ENCODE measurements around the gene GSG1L2.

The GSG1L2 gene

GRCh38 chr17:9824797-9825338, 3.0 kb upstream of the GSG1L2 start:
- no peak for DNase-seq

- no peak for DNase-seq
Observed at GRCh38 chr17:9824094-9824493, 2.2 kb upstream of the GSG1L2 start.

- no peak for DNase-seq
Observed at GRCh38 chr17:9820448-9820847, 1.4 kb downstream of the GSG1L2 start.

- DNase-seq = no peak
Observed at GRCh38 chr17:9818760-9819159, 3.1 kb downstream of the GSG1L2 start.

- DNase-seq = peak in 1 of 3 experiments; percentile 0
Observed at GRCh38 chr17:9817086-9817485, 4.8 kb downstream of the GSG1L2 start.

GRCh38 chr17:9816472-9816871, 5.4 kb downstream of the GSG1L2 start:
- no peak for DNase-seq

GRCh38 chr17:9814337-9814945, 7.4 kb downstream of the GSG1L2 start:
- DNase-seq = no peak

- no peak for DNase-seq
Observed at GRCh38 chr17:9813166-9813565, 8.7 kb downstream of the GSG1L2 start.

- DNase-seq = no peak
Observed at GRCh38 chr17:9811537-9811936, 10.3 kb downstream of the GSG1L2 start.

- no peak for DNase-seq
Observed at GRCh38 chr17:9811086-9811485, 10.8 kb downstream of the GSG1L2 start.

GRCh38 chr17:9810100-9810949, 11.6 kb downstream of the GSG1L2 start:
- no peak for DNase-seq

GRCh38 chr17:9809409-9809808, 12.5 kb downstream of the GSG1L2 start:
- no peak for DNase-seq

GRCh38 chr17:9806699-9807098, 15.2 kb downstream of the GSG1L2 start:
- DNase-seq = no peak

GRCh38 chr17:9805769-9806168, 16.1 kb downstream of the GSG1L2 start:
- no peak for DNase-seq

- no peak for DNase-seq
Observed at GRCh38 chr17:9802697-9803096, 19.2 kb downstream of the GSG1L2 start.

- no peak for DNase-seq
Observed at GRCh38 chr17:9802294-9802693, 19.6 kb downstream of the GSG1L2 start.

GRCh38 chr17:9801505-9801904, 20.4 kb downstream of the GSG1L2 start:
- DNase-seq = no peak

- DNase-seq = no peak
Observed at GRCh38 chr17:9798724-9799123, 23.2 kb downstream of the GSG1L2 start.

- no peak for DNase-seq
Observed at GRCh38 chr17:9798008-9798407, 23.9 kb downstream of the GSG1L2 start.

- no peak for DNase-seq
Observed at GRCh38 chr17:9792181-9792840, 29.6 kb downstream of the GSG1L2 start.

GRCh38 chr17:9790889-9791876, 30.7 kb downstream of the GSG1L2 start, which contains the start of gene DHRS7C:
TSS of gene DHRS7C (minus strand) at chr17:9791592. CDS start at chr17:9791284, 308 bp downstream.
- DNase-seq = no peak

- no peak for DNase-seq
Observed at GRCh38 chr17:9790316-9790715, 31.6 kb downstream of the GSG1L2 start.
